ENCODE results near the gene TLCD1. TPM values are rescaled to one million over a fixed set of nuclear protein-coding genes. Genes with fewer than 3 reads are reported as not detected.

Gene TLCD1
- total and polyA plus RNA-seq, 10 of the 15 experiments (the other 5 are each of a cell fraction or from before 2014, with no cell fraction given): 2.9 to 19.8 (median 7.7) TPM

GRCh38 chr17:28725660-28726225 is 290 bp downstream of the TLCD1 start (continued):
- TF ChIP-seq ELK1 (IDR thresholded peaks at IDR 0.05; ENCODE audit: low read depth, low read length) (no peak), STAT3 (IDR thresholded peaks at IDR 0.05; ENCODE audit: low read depth, low read length) (no peak), PAX8 (IDR thresholded peaks at IDR 0.05) (no peak), IRF4 (IDR thresholded peaks at IDR 0.05; ENCODE audit: low read depth, low read length) (no peak), YY1 (IDR thresholded peaks at IDR 0.05; ENCODE audit: low read depth, low read length) (no peak), PKNOX1 (IDR thresholded peaks at IDR 0.05) (no peak), CTCF (IDR thresholded peaks at IDR 0.05 in 2 of 3, conservative IDR thresholded peaks at IDR 0.05 in 1 of 3; ENCODE audit: control insufficient read depth in 2 of 3, extremely low read depth in 1 of 3, insufficient read depth in 1 of 3, low read depth in 3 of 3, low read length in 3 of 3) (no peak), ATF7 (IDR thresholded peaks at IDR 0.05; ENCODE audit: low read depth) (no peak), KLF5 (IDR thresholded peaks at IDR 0.05; ENCODE audit: partially characterized antibody) (no peak), ZBTB33 (IDR thresholded peaks at IDR 0.05) (no peak), NRF1 (conservative IDR thresholded peaks at IDR 0.05; ENCODE audit: low read depth, low read length) (no peak), RUNX3 (IDR thresholded peaks at IDR 0.05; ENCODE audit: low read length) (no peak), NR2C1 (IDR thresholded peaks at IDR 0.05) (no peak), CHD2 (IDR thresholded peaks at IDR 0.05; ENCODE audit: borderline replicate concordance, low read depth, low read length) (no peak), EED (IDR thresholded peaks at IDR 0.05; ENCODE audit: low read depth) (peak; percentile 47; the same call in 1 of the 2 replicates), FOXM1 (IDR thresholded peaks at IDR 0.05; ENCODE audit: low read depth, low read length) (no peak), ZNF274 (IDR thresholded peaks at IDR 0.05; ENCODE audit: insufficient read depth, insufficient read length) (no peak), JUND (IDR thresholded peaks at IDR 0.05; ENCODE audit: low read depth, low read length) (no peak), NR2F1 (conservative IDR thresholded peaks at IDR 0.05) (peak; percentile 67), NFIC (IDR thresholded peaks at IDR 0.05; ENCODE audit: low read depth, low read length) (no peak), CREB1 (IDR thresholded peaks at IDR 0.05; ENCODE audit: low read depth) (no peak), SKIL (IDR thresholded peaks at IDR 0.05; ENCODE audit: low read depth, poor library complexity, severe bottlenecking) (no peak), SUZ12 (IDR thresholded peaks at IDR 0.05; ENCODE audit: unreplicated experiment) (no peak), HDAC6 (IDR thresholded peaks at IDR 0.05; ENCODE audit: unreplicated experiment) (no peak), BRCA1 (IDR thresholded peaks at IDR 0.05; ENCODE audit: low read depth, low read length) (no peak)

All from GM12878 (cell line).